Body of pancreas (tissue), 4 donors: Measurements from ENCODE around the gene TBCK.

Experiments used
- POLR2A ChIP-seq, 3 donors: fragments of 450-650 bp; IDR thresholded peaks; one replicate each; pipeline ENCODE4 v1.6.1; 2016; ENCODE audit warnings: antibody characterized with exemption in 3 of 3, mild to moderate bottlenecking in 2 of 3
- TF ChIP-seq, protein P1 (sequence below), 7 experiments: fragments of 450-650 bp in 4 of 7; fragments of 200-600 bp in 3 of 7; sonication (generic) in 3 of 7; IDR thresholded peaks; one replicate each; pipeline ENCODE4 v1.5.1; 2016 to 2019; ENCODE audit warnings: antibody characterized with exemption in 7 of 7

DNA sequence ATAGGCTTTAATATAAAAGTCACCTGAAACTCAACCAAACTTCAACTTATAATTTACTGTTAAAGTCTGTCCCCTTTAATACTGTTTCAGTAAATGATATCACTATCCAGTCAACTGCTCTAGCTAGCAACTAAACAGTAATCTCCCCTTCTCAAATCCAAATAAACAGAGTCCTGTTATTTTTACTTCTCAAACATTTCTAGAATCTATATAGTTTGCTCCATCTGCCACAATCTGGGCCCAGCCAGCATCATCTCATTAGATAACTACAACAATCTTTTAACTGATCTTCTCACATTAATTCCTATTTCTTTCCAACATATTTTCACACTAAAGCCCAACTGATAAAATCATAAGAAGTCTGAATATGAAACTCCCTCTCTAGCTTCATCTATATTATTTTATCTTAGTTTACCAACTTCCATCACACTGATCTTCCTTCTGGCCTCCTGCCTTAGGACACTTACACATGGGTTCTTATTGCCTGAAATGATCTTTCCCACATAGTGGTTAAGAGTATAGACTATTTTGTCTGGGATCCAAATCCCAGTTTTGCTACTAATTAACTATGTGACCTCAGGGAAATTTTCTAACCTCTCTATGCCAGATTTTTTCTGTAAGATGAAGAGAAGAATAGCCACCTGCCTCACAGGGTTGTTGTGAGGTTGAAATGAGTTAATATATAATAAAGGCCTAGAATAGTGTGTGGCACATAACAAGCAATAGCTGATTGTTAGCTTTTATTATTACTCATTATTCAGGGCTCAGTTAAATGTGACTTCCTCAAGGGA lies 18.6 kb downstream of the TBCK start:
- TF ChIP-seq, protein P1, sequence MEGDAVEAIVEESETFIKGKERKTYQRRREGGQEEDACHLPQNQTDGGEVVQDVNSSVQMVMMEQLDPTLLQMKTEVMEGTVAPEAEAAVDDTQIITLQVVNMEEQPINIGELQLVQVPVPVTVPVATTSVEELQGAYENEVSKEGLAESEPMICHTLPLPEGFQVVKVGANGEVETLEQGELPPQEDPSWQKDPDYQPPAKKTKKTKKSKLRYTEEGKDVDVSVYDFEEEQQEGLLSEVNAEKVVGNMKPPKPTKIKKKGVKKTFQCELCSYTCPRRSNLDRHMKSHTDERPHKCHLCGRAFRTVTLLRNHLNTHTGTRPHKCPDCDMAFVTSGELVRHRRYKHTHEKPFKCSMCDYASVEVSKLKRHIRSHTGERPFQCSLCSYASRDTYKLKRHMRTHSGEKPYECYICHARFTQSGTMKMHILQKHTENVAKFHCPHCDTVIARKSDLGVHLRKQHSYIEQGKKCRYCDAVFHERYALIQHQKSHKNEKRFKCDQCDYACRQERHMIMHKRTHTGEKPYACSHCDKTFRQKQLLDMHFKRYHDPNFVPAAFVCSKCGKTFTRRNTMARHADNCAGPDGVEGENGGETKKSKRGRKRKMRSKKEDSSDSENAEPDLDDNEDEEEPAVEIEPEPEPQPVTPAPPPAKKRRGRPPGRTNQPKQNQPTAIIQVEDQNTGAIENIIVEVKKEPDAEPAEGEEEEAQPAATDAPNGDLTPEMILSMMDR (IDR thresholded peaks at IDR 0.05), result no peak
- no peak for TF ChIP-seq POLR2A (IDR thresholded peaks at IDR 0.05)
